DOHH2 (cell line): ENCODE measurements around the gene LATS1.

Experiments used
- H3F3A ChIP-seq: fragments of 200-600 bp; sonication (generic), shearing (Covaris generic); 2 replicates; pipeline ENCODE4 v1.6.0; 2016; ENCODE audit warnings: antibody characterized with exemption, mild to moderate bottlenecking; ENCODE audit not compliant: control insufficient read depth, insufficient read depth
- H3K27ac ChIP-seq: fragments of 200-600 bp; sonication (generic); 2 replicates; pipeline ENCODE4 v1.5.1; 2014; ENCODE audit warnings: low read depth, mild to moderate bottlenecking, low read length, moderate library complexity
- H3K27me3 ChIP-seq: fragments of 200-600 bp; sonication (generic); 2 replicates; pipeline ENCODE4 v1.6.1; 2014; ENCODE audit warnings: mild to moderate bottlenecking, low read length, mixed read lengths; ENCODE audit not compliant: control insufficient read depth
- H3K36me3 ChIP-seq: fragments of 200-600 bp; sonication (generic); 2 replicates; pipeline ENCODE4 v1.6.1; 2014; ENCODE audit warnings: mild to moderate bottlenecking, low read length, moderate library complexity, mixed read lengths; ENCODE audit not compliant: control insufficient read depth
- H3K4me1 ChIP-seq: fragments of 200-600 bp; sonication (generic); 2 replicates; pipeline ENCODE4 v1.6.1; 2014; ENCODE audit warnings: mild to moderate bottlenecking, low read length, mixed read lengths; ENCODE audit not compliant: control insufficient read depth
- H3K4me2 ChIP-seq: fragments of 200-600 bp; sonication (generic); 2 replicates; pipeline ENCODE4 v1.6.0; 2014; ENCODE audit warnings: mild to moderate bottlenecking, low read length, moderate library complexity
- H3K4me3 ChIP-seq: fragments of 200-600 bp; sonication (generic); 2 replicates; pipeline ENCODE4 v1.5.1; 2014; ENCODE audit warnings: mild to moderate bottlenecking, low read length, mixed read lengths
- H3K79me2 ChIP-seq: fragments of 200-600 bp; sonication (generic); 2 replicates; pipeline ENCODE4 v1.6.1; 2014; ENCODE audit warnings: mild to moderate bottlenecking, low read length, mixed read lengths; ENCODE audit not compliant: control insufficient read depth
- H3K9me2 ChIP-seq: fragments of 200-600 bp; sonication (generic); replicated peaks from 2 replicates; pipeline ENCODE4 v1.6.1; 2014; ENCODE audit warnings: mild to moderate bottlenecking, low read length, mixed read lengths; ENCODE audit not compliant: control insufficient read depth
- H3K9me3 ChIP-seq: fragments of 200-600 bp; sonication (generic); 2 replicates; pipeline ENCODE4 v1.6.1; 2014; ENCODE audit warnings: antibody characterized with exemption, low read length, mixed read lengths; ENCODE audit not compliant: control insufficient read depth, insufficient read depth
- H4K20me1 ChIP-seq: fragments of 200-600 bp; sonication (generic); 2 replicates; pipeline ENCODE4 v1.6.0; 2014; ENCODE audit warnings: low read depth, mild to moderate bottlenecking, antibody characterized with exemption, low read length, moderate library complexity; ENCODE audit not compliant: control insufficient read depth, insufficient read depth
- EZH2phosphoT487 ChIP-seq: fragments of 200-600 bp; sonication (generic); IDR thresholded peaks from 2 replicates; pipeline ENCODE4 v1.6.1; 2017; ENCODE audit warnings: borderline replicate concordance, mild to moderate bottlenecking, antibody characterized with exemption, low read length, moderate library complexity, mixed read lengths
- TF ChIP-seq, protein P1 (sequence below): fragments of 200-600 bp; sonication (generic); IDR thresholded peaks from one replicate; pipeline ENCODE4 v1.5.1; 2014; ENCODE audit warnings: antibody characterized with exemption, mild to moderate bottlenecking, low read depth, low read length; ENCODE audit not compliant: poor library complexity, severe bottlenecking

The LATS1 gene

GRCh38 chr6:149719531-149719930 lies 1.6 kb upstream of the LATS1 start:
- no peaks in the 10 kb centered on the region for H3K9me3 ChIP-seq
- H4K20me1 ChIP-seq: no peaks in the 10 kb centered on the region
- peaks cover 20% of the 10 kb centered on the region for H3K4me1 ChIP-seq
- TF ChIP-seq, protein P1, sequence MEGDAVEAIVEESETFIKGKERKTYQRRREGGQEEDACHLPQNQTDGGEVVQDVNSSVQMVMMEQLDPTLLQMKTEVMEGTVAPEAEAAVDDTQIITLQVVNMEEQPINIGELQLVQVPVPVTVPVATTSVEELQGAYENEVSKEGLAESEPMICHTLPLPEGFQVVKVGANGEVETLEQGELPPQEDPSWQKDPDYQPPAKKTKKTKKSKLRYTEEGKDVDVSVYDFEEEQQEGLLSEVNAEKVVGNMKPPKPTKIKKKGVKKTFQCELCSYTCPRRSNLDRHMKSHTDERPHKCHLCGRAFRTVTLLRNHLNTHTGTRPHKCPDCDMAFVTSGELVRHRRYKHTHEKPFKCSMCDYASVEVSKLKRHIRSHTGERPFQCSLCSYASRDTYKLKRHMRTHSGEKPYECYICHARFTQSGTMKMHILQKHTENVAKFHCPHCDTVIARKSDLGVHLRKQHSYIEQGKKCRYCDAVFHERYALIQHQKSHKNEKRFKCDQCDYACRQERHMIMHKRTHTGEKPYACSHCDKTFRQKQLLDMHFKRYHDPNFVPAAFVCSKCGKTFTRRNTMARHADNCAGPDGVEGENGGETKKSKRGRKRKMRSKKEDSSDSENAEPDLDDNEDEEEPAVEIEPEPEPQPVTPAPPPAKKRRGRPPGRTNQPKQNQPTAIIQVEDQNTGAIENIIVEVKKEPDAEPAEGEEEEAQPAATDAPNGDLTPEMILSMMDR: no peak
- no peak for TF ChIP-seq EZH2phosphoT487
- peaks cover 42% of the 10 kb centered on the region for H3K79me2 ChIP-seq
- H3K36me3 ChIP-seq: peaks cover 28% of the 10 kb centered on the region
- 0 out of 2 replicates have a peak, but pooled peaks cover 2% of the 10 kb centered on the region for H3F3A ChIP-seq
- H3K4me2 ChIP-seq: no peak overlapping the region
- no peak overlapping the region for H3K4me3 ChIP-seq
- no peaks in the 10 kb centered on the region for H3K9me2 ChIP-seq
- no peak overlapping the region for H3K27ac ChIP-seq
- H3K27me3 ChIP-seq: no peaks in the 10 kb centered on the region

DNA sequence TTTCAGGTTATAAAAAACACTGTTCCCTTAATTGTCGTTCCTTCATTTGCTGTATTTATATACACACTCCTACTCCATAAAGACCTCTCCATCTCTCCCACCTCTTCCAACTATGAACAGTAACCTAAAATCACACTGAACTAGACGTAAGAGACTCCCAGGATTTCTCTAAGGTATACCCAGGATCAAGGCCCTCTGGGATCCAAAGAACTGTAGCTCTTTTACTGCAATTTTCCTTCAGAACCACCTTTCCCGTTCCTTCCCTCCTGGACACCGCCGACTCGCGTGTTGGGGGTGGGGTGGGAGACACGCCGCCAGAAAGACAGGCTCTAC lies 680 bp downstream of the LATS1 start:
- peak overlapping the region; percentile 90 for H3K4me3 ChIP-seq
- no peaks in the 10 kb centered on the region for H3K9me3 ChIP-seq
- H3K9me2 ChIP-seq: no peaks in the 10 kb centered on the region
- H3K27ac ChIP-seq: peak overlapping the region; percentile 59
- peaks cover 20% of the 10 kb centered on the region for H3K4me1 ChIP-seq
- peaks cover 65% of the 10 kb centered on the region for H3K79me2 ChIP-seq
- H4K20me1 ChIP-seq: no peaks in the 10 kb centered on the region
- peaks cover 20% of the 10 kb centered on the region for H3K36me3 ChIP-seq
- H3K4me2 ChIP-seq: peak overlapping the region; percentile 99
- 0 out of 2 replicates have a peak, but pooled peaks cover 2% of the 10 kb centered on the region for H3F3A ChIP-seq
- TF ChIP-seq, protein P1: no peak
- TF ChIP-seq EZH2phosphoT487: no peak
- H3K27me3 ChIP-seq: no peaks in the 10 kb centered on the region

- Histone ChIP-seq H3K36me3 (peaks cover 20% of the 10 kb centered on the region), H4K20me1 (no peaks in the 10 kb centered on the region), H3K4me3 (peak overlapping the region; percentile 90), H3K27me3 (no peaks in the 10 kb centered on the region), H3K4me2 (peak overlapping the region; percentile 99), H3F3A (0 out of 2 replicates have a peak, but pooled peaks cover 2% of the 10 kb centered on the region), H3K4me1 (peaks cover 20% of the 10 kb centered on the region), H3K27ac (no peak overlapping the region), H3K9me3 (no peaks in the 10 kb centered on the region), H3K9me2 (no peaks in the 10 kb centered on the region), H3K79me2 (peaks cover 73% of the 10 kb centered on the region)
- TF ChIP-seq, protein P1: no peak
- no peak for TF ChIP-seq EZH2phosphoT487
Observed at GRCh38 chr6:149716181-149716963, 1.5 kb downstream of the LATS1 start.
